BE2C (cell line): Measurements from ENCODE around the gene PSMD8.
A peak's percentile ranks its signal among the peaks of the same experiment; 100 is the strongest.

ENCODE experiments used
- DNase-seq: peaks from one replicate; pipeline ENCODE4 v3.0.0-alpha.2; 2020
- H3K27me3 ChIP-seq: fragments of 250-450 bp; sonication (Bioruptor Pico); 2 replicates; pipeline ENCODE4 v1.5.1; 2020; ENCODE audit warnings: mild to moderate bottlenecking
- H3K36me3 ChIP-seq: fragments of 250-450 bp; sonication (Bioruptor Pico); 2 replicates; pipeline ENCODE4 v1.5.1; 2020; ENCODE audit warnings: mild to moderate bottlenecking
- H3K4me1 ChIP-seq: fragments of 250-450 bp; sonication (Bioruptor Pico); 2 replicates; pipeline ENCODE4 v1.5.1; 2020
- H3K4me3 ChIP-seq: 2 replicates; pipeline ENCODE4 v1.5.1; 2011; ENCODE audit warnings: low read depth, low read length
- H3K9me3 ChIP-seq: fragments of 250-450 bp; sonication (Bioruptor Pico); 2 replicates; pipeline ENCODE4 v1.5.1; 2020
- TF ChIP-seq, protein P1 (sequence below): IDR thresholded peaks from 2 replicates; pipeline ENCODE4 v1.5.1; 2012; ENCODE audit warnings: mild to moderate bottlenecking, low read depth, low read length

PSMD8 gene

DNA sequence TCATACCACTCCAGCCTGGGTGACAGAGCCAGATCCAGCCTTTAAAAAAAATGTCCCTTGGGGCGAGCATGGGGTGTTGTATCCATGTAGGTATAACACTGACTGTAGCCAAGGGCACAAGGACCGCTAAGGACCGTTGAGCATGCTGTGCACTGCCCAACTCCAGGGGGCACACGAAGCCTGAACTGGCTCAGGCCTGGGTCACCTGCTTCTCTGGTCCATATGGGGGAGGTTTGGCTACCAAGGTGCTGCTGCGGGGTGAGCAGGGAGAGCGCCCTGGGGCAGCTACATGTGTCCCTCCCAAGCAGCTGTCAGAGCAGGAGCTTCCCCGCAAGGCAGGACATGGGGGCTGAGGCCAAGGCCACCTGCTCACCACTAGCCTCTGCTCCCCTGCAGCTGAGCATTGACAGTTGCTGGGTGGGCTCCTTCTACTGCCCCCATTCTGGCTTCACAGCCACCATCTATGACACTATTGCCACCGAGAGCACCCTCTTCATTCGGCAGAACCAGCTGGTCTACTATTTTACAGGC lies 22.4 kb upstream of the PSMD8 start:
- no peak overlapping the region for H3K4me3 ChIP-seq
- TF ChIP-seq, protein P1, sequence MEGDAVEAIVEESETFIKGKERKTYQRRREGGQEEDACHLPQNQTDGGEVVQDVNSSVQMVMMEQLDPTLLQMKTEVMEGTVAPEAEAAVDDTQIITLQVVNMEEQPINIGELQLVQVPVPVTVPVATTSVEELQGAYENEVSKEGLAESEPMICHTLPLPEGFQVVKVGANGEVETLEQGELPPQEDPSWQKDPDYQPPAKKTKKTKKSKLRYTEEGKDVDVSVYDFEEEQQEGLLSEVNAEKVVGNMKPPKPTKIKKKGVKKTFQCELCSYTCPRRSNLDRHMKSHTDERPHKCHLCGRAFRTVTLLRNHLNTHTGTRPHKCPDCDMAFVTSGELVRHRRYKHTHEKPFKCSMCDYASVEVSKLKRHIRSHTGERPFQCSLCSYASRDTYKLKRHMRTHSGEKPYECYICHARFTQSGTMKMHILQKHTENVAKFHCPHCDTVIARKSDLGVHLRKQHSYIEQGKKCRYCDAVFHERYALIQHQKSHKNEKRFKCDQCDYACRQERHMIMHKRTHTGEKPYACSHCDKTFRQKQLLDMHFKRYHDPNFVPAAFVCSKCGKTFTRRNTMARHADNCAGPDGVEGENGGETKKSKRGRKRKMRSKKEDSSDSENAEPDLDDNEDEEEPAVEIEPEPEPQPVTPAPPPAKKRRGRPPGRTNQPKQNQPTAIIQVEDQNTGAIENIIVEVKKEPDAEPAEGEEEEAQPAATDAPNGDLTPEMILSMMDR: peak; percentile 6; the same call in 1 of the 2 replicates

DNA sequence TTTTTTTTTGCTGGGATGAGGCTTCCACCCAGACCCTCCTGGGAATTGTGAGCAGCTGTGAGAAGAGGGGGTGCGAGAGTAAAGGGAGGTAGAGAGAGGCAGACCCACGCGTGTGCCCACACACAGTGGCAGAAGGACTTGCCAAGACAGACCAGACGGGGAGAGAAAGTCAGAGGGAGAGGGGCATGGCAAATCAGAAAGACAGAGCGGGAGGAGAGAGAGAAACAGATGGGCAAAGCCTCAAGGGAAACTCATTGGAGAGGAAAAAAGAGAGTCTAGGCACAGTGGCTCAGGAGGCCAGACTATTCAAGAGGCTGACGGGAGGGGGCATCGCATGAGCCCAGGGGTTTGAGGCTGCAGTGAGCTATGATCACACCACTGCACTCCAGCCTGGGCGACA lies 21.8 kb upstream of the PSMD8 start:
- TF ChIP-seq, protein P1: no peak
- no peak overlapping the region for H3K4me3 ChIP-seq

More for the DNA sequence above, 22.4 kb upstream of the PSMD8 start:
- H3K9me3 ChIP-seq: no peaks in the 10 kb centered on the region
- H3K27me3 ChIP-seq: no peaks in the 10 kb centered on the region; the same call in 1 of the 2 replicates
- DNase-seq: no peak
- no peaks in the 10 kb centered on the region for H3K4me1 ChIP-seq
- H3K36me3 ChIP-seq: no peaks in the 10 kb centered on the region

GRCh38 chr19:38355728-38356725 lies 18.3 kb upstream of the PSMD8 start:
- TF ChIP-seq, protein P1: no peak
- H3K4me1 ChIP-seq: no peaks in the 10 kb centered on the region
- no peaks in the 10 kb centered on the region for H3K36me3 ChIP-seq
- peaks cover 33% of the 10 kb centered on the region for H3K27me3 ChIP-seq
- no peaks in the 10 kb centered on the region for H3K9me3 ChIP-seq
- no peak for DNase-seq
- no peak overlapping the region for H3K4me3 ChIP-seq

More for the DNA sequence above, 21.8 kb upstream of the PSMD8 start:
- no peaks in the 10 kb centered on the region for H3K9me3 ChIP-seq
- H3K27me3 ChIP-seq: peaks cover 2% of the 10 kb centered on the region; the same call in 1 of the 2 replicates
- DNase-seq: no peak
- no peaks in the 10 kb centered on the region for H3K36me3 ChIP-seq
- no peaks in the 10 kb centered on the region for H3K4me1 ChIP-seq

DNA sequence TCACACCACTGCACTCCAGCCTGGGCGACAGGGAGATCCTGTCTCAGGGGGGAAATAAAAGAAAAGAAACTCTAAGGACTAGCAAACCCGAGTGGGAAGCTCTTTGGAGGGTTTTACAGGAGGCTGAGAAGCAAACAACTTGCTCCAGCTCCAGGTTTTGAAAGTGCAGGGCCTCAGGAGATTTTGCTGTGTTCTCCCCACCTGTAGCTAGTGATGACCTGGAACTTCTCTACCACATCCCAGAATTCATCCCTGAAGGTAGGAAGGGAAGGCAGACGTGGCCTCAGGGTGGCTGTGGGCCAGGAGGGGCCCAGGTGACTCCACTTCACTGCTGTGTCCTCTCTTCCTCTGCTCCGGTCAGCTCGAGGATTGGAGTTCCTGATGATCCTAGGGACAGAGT lies 16.3 kb upstream of the PSMD8 start:
- no peak for DNase-seq
- TF ChIP-seq, protein P1: no peak
- Histone ChIP-seq H3K4me3 (no peak overlapping the region), H3K36me3 (no peaks in the 10 kb centered on the region), H3K27me3 (peaks cover 39% of the 10 kb centered on the region), H3K4me1 (no peaks in the 10 kb centered on the region), H3K9me3 (no peaks in the 10 kb centered on the region)

GRCh38 chr19:38359242-38360021 lies 14.9 kb upstream of the PSMD8 start:
- Histone ChIP-seq H3K27me3 (peaks cover 39% of the 10 kb centered on the region), H3K4me3 (no peak overlapping the region), H3K4me1 (no peaks in the 10 kb centered on the region), H3K36me3 (no peaks in the 10 kb centered on the region), H3K9me3 (no peaks in the 10 kb centered on the region)
- no peak for DNase-seq
- TF ChIP-seq, protein P1: no peak
